DOHH2 (cell line): ENCODE measurements around the gene FOXO6.

Experiments
- EZH2phosphoT487 ChIP-seq: fragments of 200-600 bp; sonication (generic); IDR thresholded peaks from 2 replicates; pipeline ENCODE4 v1.6.1; 2017; ENCODE audit warnings: borderline replicate concordance, mild to moderate bottlenecking, antibody characterized with exemption, low read length, moderate library complexity, mixed read lengths
- TF ChIP-seq, protein P1 (sequence below): fragments of 200-600 bp; sonication (generic); IDR thresholded peaks from one replicate; pipeline ENCODE4 v1.5.1; 2014; ENCODE audit warnings: antibody characterized with exemption, mild to moderate bottlenecking, low read depth, low read length; ENCODE audit not compliant: poor library complexity, severe bottlenecking

GRCh38 chr1:41414716-41415306 lies 53.6 kb downstream of the FOXO6 start:
- TF ChIP-seq, protein P1, sequence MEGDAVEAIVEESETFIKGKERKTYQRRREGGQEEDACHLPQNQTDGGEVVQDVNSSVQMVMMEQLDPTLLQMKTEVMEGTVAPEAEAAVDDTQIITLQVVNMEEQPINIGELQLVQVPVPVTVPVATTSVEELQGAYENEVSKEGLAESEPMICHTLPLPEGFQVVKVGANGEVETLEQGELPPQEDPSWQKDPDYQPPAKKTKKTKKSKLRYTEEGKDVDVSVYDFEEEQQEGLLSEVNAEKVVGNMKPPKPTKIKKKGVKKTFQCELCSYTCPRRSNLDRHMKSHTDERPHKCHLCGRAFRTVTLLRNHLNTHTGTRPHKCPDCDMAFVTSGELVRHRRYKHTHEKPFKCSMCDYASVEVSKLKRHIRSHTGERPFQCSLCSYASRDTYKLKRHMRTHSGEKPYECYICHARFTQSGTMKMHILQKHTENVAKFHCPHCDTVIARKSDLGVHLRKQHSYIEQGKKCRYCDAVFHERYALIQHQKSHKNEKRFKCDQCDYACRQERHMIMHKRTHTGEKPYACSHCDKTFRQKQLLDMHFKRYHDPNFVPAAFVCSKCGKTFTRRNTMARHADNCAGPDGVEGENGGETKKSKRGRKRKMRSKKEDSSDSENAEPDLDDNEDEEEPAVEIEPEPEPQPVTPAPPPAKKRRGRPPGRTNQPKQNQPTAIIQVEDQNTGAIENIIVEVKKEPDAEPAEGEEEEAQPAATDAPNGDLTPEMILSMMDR = no peak
- TF ChIP-seq EZH2phosphoT487 = no peak
